WTC11 (cell line): Measurements from ENCODE around the gene ADGRF5.
A peak's percentile ranks its signal among the peaks of the same experiment; 100 is the strongest.
"Not testable (repeated sequence)": the region's sequence is repeated elsewhere in the genome, so short reads cannot be mapped to it uniquely, and the experiment has no call there.

Experiments
- CBFB ChIP-seq: sonication (generic); formaldehyde crosslinking; IDR thresholded peaks from 2 replicates; pipeline ENCODE4 v1.8.1; 2022; ENCODE audit warnings: mild to moderate bottlenecking, low read depth, missing genetic modification reagents
- HMGXB4 ChIP-seq: sonication (generic); formaldehyde crosslinking; IDR thresholded peaks from 2 replicates; pipeline ENCODE4 v1.8.1; 2023; ENCODE audit warnings: mild to moderate bottlenecking, moderate library complexity, missing genetic modification reagents
- KAT7 ChIP-seq: sonication (generic); formaldehyde crosslinking; IDR thresholded peaks from 2 replicates; pipeline ENCODE4 v1.8.1; 2023; ENCODE audit warnings: missing genetic modification reagents, mild to moderate bottlenecking, borderline replicate concordance
- SMAD3 ChIP-seq: sonication (generic); formaldehyde crosslinking; IDR thresholded peaks from 2 replicates; pipeline ENCODE4 v1.8.0; 2022; ENCODE audit warnings: missing genetic modification reagents, mild to moderate bottlenecking, borderline replicate concordance
- TEAD4 ChIP-seq: sonication (generic); formaldehyde crosslinking; IDR thresholded peaks from 2 replicates; pipeline ENCODE4 v1.8.0; 2022; ENCODE audit warnings: mild to moderate bottlenecking, missing genetic modification reagents
- ZNF317 ChIP-seq: sonication (generic); formaldehyde crosslinking; IDR thresholded peaks from 2 replicates; pipeline ENCODE4 v1.8.1; 2023; ENCODE audit warnings: low read depth, mild to moderate bottlenecking, moderate library complexity, missing genetic modification reagents, borderline replicate concordance
- TF ChIP-seq, protein P1 (sequence below): fragments of 200-600 bp; IDR thresholded peaks from 2 replicates; pipeline ENCODE4 v1.8.0; 2022; ENCODE audit warnings: antibody characterized with exemption
- TF ChIP-seq, protein P2 (sequence below): sonication (generic); formaldehyde crosslinking; IDR thresholded peaks from 2 replicates; pipeline ENCODE4 v1.8.0; 2022; ENCODE audit warnings: mild to moderate bottlenecking, missing genetic modification reagents
- TF ChIP-seq, protein P3 (sequence below): sonication (generic); formaldehyde crosslinking; IDR thresholded peaks from 2 replicates; pipeline ENCODE4 v1.8.1; 2022; ENCODE audit warnings: missing genetic modification reagents, borderline replicate concordance

DNA sequence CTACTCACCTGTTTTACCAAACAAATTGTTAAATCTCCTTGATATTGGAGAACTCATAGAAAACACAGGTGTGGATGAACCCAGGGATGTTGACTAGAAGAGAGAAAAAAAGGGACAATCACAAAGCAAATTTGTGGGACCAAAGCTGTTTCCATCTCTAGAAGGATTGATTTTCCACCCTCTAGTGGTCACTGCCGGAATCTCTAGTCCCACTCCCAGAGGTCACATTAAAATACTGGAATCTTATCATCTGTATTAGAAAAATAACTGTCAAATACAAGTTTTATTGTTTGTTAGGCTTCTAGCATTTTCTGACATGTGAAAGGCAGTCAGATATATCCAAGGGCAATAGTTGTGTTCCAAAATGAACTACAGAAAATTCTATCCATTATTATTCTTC, 65.8 kb downstream of the ADGRF5 start:
- TF ChIP-seq TEAD4; KAT7; SMAD3 (CRISPR knock-in tag); HMGXB4; CBFB (CRISPR knock-in tag); ZNF317 (CRISPR knock-in tag): not testable (repeated sequence)
- TF ChIP-seq, protein P1, sequence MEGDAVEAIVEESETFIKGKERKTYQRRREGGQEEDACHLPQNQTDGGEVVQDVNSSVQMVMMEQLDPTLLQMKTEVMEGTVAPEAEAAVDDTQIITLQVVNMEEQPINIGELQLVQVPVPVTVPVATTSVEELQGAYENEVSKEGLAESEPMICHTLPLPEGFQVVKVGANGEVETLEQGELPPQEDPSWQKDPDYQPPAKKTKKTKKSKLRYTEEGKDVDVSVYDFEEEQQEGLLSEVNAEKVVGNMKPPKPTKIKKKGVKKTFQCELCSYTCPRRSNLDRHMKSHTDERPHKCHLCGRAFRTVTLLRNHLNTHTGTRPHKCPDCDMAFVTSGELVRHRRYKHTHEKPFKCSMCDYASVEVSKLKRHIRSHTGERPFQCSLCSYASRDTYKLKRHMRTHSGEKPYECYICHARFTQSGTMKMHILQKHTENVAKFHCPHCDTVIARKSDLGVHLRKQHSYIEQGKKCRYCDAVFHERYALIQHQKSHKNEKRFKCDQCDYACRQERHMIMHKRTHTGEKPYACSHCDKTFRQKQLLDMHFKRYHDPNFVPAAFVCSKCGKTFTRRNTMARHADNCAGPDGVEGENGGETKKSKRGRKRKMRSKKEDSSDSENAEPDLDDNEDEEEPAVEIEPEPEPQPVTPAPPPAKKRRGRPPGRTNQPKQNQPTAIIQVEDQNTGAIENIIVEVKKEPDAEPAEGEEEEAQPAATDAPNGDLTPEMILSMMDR = peak; percentile 41
- TF ChIP-seq, protein P2, sequence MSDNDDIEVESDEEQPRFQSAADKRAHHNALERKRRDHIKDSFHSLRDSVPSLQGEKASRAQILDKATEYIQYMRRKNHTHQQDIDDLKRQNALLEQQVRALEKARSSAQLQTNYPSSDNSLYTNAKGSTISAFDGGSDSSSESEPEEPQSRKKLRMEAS (CRISPR knock-in tag) = not testable (repeated sequence)
- TF ChIP-seq, protein P3, sequence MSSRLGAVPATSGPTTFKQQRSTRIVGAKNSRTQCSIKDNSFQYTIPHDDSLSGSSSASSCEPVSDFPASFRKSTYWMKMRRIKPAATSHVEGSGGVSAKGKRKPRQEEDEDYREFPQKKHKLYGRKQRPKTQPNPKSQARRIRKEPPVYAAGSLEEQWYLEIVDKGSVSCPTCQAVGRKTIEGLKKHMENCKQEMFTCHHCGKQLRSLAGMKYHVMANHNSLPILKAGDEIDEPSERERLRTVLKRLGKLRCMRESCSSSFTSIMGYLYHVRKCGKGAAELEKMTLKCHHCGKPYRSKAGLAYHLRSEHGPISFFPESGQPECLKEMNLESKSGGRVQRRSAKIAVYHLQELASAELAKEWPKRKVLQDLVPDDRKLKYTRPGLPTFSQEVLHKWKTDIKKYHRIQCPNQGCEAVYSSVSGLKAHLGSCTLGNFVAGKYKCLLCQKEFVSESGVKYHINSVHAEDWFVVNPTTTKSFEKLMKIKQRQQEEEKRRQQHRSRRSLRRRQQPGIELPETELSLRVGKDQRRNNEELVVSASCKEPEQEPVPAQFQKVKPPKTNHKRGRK (CRISPR knock-in tag) = not testable (repeated sequence)
